DMS153 (cell line): Measurements from ENCODE around the gene SLC25A51.
A peak's percentile ranks its signal among the peaks of the same experiment; 100 is the strongest.
"Not testable (repeated sequence)": the region's sequence is repeated elsewhere in the genome, so short reads cannot be mapped to it uniquely, and the experiment has no call there.

Experiments
- DNase-seq: peaks from one replicate; lab custom pipeline; 2025; lab: John Stamatoyannopoulos, UW

SLC25A51 gene

GRCh38 chr9:37919246-37919955 is 15.5 kb upstream of the SLC25A51 start:
- DNase-seq, result no peak

- DNase-seq, result no peak
Observed at GRCh38 chr9:37918665-37919170, 14.8 kb upstream of the SLC25A51 start.

- DNase-seq, result no peak
Observed at GRCh38 chr9:37917801-37918664, 14.1 kb upstream of the SLC25A51 start.

- no peak for DNase-seq
Observed at GRCh38 chr9:37917313-37917731, 13.4 kb upstream of the SLC25A51 start.

- no peak for DNase-seq
Observed at GRCh38 chr9:37916471-37917312, 12.8 kb upstream of the SLC25A51 start.

GRCh38 chr9:37915911-37916470 is 12.1 kb upstream of the SLC25A51 start:
- DNase-seq, result no peak

GRCh38 chr9:37914701-37915358 is 10.9 kb upstream of the SLC25A51 start:
- DNase-seq, result no peak

- no peak for DNase-seq
Observed at GRCh38 chr9:37914154-37914551, 10.2 kb upstream of the SLC25A51 start.

- DNase-seq, result peak; percentile 78
Observed at GRCh38 chr9:37913480-37914153, 9.7 kb upstream of the SLC25A51 start.

- no peak for DNase-seq
Observed at GRCh38 chr9:37911271-37911681, 7.3 kb upstream of the SLC25A51 start.

- DNase-seq, result no peak
Observed at GRCh38 chr9:37910271-37910670, 6.3 kb upstream of the SLC25A51 start.

GRCh38 chr9:37909836-37910235 is 5.9 kb upstream of the SLC25A51 start:
- DNase-seq, result not testable (repeated sequence)

GRCh38 chr9:37909326-37909725 is 5.4 kb upstream of the SLC25A51 start:
- no peak for DNase-seq

- DNase-seq, result no peak
Observed at GRCh38 chr9:37908698-37909186, 4.8 kb upstream of the SLC25A51 start.

- no peak for DNase-seq
Observed at GRCh38 chr9:37908283-37908682, 4.4 kb upstream of the SLC25A51 start.

- DNase-seq, result no peak
Observed at GRCh38 chr9:37906312-37907239, 2.6 kb upstream of the SLC25A51 start.

- DNase-seq, result no peak
Observed at GRCh38 chr9:37905776-37906175, 1.8 kb upstream of the SLC25A51 start.

- no peak for DNase-seq
Observed at GRCh38 chr9:37905131-37905505, 1.2 kb upstream of the SLC25A51 start.

- no peak for DNase-seq
Observed at GRCh38 chr9:37904445-37905130, 661 bp upstream of the SLC25A51 start.
